HG03064 (cell line): ENCODE data around the gene ZNF18.

ENCODE experiments used
- ATAC-seq: cut with Tn5 transposase; IDR thresholded peaks from one replicate; pipeline ENCODE4 v1.9.1; 2021; ENCODE audit warnings: low read depth; ENCODE audit not compliant: unreplicated experiment

Gene ZNF18, protein sequence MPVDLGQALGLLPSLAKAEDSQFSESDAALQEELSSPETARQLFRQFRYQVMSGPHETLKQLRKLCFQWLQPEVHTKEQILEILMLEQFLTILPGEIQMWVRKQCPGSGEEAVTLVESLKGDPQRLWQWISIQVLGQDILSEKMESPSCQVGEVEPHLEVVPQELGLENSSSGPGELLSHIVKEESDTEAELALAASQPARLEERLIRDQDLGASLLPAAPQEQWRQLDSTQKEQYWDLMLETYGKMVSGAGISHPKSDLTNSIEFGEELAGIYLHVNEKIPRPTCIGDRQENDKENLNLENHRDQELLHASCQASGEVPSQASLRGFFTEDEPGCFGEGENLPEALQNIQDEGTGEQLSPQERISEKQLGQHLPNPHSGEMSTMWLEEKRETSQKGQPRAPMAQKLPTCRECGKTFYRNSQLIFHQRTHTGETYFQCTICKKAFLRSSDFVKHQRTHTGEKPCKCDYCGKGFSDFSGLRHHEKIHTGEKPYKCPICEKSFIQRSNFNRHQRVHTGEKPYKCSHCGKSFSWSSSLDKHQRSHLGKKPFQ

DNA sequence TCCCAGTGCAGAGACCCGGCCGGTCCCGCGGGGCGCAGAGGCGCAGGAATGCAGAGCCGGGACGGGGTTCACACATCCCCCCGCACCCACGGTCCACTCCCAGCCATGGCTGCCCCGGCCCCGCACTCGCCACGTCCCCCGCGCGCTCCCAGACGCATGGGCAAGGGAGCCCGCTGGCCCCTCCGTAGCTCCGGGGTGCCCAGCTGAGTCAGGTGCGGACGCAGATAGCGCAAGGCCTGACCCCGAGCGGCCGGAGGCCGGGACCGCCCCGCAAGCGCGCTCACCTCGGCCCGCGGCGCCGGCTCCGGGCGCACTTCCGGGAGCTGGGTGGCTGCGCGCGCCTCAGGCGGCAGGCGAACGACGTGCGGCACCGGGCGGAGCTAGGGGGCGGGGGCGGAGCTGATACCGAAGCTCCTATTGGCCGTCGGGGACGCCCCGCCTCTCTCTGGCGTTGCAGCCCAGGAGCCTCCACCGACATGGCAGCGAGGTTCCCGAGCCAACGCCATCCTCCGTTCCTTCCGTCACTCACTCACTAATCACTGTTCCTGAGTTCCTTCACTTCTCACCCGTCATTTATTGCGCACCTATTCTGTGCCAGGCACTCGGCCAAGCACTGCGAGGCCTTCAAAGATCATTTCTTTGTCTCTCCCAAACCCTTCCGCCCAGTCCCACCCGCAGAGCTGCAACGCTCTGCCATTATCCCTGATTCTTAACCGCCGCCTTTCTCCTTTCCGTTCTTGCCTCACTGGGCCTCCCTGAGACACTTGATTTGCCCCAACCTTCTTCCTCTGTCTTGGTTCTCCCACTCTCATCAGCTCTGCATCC is at the start of gene ZNF18:
ZNF18 (minus strand) TSS at position 329 of the 825 bp plus-strand sequence. CDS start 4,646 bp downstream, outside the sequence.
- peak; percentile 97 for ATAC-seq

DNA sequence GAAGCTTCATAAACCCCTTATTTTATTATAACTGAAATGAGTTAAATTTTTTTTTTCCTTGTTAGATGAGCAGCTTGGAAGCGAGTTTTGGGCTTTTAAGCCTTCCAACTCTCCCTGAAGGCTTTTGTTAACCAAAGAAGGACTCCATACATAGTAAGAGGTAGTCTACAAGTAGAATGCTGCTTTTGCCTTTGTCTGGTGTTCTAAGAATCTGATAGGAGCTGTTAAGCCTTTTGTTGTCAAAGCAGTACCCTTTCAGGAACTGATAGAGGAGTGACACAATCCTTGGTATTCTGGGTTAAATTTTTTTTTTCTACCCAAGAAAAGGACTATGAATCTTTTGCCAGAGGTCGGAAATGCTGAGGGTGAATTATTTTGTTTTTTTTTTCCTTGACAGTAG is 49.5 kb upstream of the ZNF18 start:
- no peak for ATAC-seq

DNA sequence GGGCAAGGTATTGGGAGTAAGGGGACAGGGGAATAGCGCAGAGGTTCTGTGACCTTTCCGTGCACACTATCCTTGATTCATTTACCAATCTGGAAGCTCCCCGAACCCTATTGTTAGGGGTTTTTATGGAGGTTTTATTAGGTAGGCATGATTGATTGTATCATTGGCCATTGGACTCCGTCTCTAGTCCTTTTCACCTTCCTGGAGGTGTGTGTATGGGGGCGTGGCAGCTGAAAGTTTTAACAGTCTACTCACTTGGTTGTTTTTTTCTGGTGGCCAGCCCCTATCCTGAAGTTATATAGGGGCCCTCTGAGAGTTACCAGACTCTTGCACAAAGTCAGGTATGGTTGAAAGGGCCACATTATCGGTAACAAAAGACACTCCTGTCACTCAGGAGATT is 46.4 kb upstream of the ZNF18 start:
- ATAC-seq = no peak

DNA sequence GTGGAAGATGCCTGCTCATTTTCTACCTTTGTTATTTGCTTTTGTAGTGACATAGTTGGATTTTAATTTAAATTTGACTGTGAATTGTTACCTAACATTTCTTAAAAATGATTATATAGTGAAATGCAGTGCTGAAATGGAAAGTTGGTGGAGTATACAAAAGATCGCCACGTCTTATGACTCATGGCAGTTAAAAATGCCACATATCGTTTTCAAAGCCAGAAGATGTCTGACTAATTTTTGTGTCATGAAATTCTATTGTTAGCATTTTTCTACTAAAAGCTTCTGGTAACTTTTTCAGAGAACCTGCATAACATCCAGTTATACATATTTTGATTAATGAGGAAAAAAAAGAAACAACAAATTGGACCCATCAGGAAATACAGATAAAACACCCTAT is 44.0 kb upstream of the ZNF18 start:
- ATAC-seq = no peak

DNA sequence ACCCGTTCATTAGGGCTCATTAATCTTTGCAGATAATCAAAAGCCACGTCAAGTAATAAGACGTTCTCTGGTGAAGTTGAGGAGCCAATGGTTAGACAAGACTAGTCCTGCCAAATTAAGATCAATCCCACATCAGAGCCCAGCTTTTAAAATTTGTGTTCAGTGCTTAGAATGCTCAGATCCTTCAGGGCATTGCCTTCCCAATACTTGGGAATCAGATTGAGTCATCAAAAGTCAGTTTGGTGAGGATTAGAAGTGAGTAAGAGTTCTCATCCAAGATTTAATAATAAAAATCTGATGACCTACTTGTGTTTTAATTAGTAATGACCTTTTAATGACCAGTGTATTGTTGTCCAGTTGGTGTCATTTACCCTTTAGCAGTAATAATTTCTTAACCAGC is 43.2 kb upstream of the ZNF18 start:
- no peak for ATAC-seq

DNA sequence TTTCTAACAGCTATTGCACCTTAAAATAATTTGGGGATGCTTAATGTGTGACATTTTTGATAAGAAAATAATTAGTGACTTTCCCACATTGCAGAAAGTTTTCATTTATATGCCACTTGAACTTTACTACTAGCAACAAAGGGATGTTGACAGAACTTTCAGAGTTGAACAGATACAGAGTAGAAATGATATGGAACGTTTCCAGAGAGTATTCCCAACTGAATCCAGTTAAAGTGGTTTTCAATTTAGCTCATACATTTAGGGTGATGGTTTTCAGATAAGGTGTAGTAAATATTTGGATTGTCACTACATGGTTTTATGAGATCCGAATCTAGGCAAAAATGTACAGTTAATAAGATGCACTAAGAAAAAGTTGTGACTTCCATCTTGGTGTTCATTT is 40.7 kb upstream of the ZNF18 start:
- no peak for ATAC-seq

DNA sequence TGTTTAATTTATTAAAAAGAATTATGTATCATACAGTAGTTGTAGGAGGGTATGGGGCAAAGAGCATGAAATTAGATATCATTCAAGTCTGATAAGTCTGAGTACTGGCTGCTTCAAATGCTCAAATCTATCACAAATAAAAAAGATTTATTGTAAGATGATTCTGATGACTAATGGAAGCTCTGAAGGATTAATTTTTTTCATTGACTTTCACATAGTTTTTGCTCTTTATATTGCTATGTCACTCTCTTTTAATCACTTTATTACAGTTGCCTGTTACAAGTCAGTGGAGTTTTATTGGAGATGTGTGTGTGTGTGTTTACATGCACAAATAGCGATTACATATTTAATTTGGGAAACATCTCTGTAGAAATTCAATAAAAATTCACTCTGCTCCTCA is 38.4 kb upstream of the ZNF18 start:
- no peak for ATAC-seq

DNA sequence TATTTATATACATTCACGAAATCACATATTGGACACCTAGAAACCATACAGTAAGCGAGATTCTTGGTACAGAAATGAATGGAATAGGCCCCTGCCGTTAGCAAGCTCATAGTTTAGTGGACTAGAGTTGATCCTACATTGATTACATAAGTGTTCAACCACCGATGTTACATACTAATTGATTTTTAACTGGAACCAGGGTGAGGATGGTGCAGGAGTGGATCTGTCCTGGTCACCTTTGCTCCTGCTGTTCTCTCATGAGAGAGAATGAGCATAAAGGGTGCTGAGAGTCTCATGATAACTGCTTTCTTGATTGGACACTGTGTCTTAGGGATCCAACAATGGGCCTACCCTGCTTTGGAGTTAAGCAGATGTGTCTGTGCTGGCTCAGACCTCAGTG is 37.3 kb upstream of the ZNF18 start:
- ATAC-seq = no peak

DNA sequence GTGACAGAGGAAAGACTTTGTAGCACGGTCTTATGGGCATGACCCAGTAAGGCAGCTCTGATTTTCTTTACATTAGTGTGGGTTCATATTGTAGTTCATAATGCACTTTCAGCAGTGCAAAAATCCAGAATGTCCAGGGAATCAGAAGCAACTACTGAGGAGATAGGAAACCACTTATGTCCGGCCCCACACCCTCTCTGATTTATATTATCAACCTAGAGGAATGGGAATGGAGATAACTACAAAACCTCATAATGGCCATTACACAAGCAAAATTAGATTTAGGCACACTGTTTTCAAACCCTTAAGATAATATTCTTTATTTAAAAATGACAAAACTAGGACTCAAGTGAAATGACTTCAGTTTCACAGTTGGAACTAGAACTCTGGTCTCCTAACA is 31.3 kb upstream of the ZNF18 start:
- no peak for ATAC-seq

DNA sequence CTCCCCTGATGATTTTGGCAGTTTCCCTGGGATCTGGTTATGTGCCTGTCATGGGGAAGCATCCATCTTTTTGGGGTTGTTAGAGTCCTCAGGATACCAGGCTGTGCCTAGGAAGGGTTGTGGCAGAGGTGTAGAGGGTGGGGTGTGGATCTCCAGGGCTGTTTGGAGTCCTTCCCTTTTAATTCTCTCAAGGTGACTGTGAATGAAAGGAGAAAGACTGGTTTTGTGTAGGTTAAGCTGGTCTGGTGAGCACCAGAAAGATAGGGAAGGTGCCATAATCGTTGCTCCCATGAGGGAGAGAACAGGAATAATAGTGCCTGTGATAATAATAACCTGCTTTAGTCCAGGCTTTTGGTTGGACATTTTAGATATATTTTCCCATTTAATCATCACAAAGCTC is 30.4 kb upstream of the ZNF18 start:
- no peak for ATAC-seq

DNA sequence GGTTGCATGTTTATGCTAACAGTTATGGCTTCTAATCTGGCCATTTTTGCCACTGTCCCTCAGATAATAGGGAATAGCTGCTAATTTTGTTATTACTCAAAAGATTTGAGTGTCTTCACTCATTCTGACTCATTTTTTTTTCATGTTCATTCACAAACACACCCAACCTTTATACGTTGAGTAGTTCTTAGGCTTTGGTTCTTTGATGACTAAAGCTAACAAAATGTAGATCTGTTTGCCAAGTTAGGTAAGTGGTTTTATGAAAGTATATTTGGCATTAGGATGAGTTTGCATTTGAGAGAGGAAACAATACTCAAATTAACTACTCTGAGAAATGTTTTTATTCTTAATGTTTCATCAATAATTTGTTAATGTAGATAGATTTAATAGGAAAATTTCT is 27.1 kb upstream of the ZNF18 start:
- ATAC-seq = no peak

DNA sequence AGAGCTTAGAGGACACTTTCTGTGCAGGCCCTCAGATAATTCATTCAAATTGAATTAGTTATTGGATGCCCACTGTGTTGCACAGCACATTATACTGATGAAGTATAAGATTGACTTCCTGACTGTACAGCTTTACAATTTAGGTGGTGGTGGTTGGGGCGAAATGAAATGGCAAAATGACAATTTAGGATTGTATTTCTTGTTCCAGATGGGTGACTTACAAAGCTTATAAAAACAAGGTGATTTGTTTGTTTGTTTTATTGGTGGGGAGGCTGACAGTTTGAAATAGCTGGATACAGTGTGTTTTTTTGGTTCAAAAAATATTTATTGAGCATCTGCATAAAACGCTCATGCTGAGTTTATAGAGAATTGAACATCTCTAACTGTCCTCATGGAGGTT is 25.0 kb upstream of the ZNF18 start:
- ATAC-seq = no peak

DNA sequence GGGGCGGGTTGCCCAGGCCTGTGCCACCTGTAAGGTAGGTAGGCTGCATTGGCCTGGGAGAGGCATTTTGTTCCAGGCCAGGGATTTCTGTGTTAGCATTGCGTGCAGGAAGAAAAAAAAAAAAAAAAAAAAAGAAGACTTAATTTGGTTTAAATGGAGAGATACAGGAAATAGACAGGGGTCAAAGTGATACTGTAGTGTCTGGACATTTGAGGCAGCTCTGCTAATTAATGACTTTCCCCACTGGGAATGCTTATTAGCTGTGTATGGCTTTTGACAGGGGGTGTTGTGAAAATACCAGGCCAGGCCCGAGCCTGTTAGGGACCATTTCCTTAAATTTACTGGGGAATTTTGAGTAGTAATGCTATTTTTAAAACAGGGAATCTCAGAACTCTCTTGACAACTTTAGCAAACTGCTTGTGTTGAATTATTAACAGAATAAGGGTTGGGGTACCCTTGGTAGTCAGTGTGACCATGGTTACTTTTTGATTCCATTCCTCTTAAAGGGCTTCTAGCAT is 24.4 kb upstream of the ZNF18 start:
- no peak for ATAC-seq

DNA sequence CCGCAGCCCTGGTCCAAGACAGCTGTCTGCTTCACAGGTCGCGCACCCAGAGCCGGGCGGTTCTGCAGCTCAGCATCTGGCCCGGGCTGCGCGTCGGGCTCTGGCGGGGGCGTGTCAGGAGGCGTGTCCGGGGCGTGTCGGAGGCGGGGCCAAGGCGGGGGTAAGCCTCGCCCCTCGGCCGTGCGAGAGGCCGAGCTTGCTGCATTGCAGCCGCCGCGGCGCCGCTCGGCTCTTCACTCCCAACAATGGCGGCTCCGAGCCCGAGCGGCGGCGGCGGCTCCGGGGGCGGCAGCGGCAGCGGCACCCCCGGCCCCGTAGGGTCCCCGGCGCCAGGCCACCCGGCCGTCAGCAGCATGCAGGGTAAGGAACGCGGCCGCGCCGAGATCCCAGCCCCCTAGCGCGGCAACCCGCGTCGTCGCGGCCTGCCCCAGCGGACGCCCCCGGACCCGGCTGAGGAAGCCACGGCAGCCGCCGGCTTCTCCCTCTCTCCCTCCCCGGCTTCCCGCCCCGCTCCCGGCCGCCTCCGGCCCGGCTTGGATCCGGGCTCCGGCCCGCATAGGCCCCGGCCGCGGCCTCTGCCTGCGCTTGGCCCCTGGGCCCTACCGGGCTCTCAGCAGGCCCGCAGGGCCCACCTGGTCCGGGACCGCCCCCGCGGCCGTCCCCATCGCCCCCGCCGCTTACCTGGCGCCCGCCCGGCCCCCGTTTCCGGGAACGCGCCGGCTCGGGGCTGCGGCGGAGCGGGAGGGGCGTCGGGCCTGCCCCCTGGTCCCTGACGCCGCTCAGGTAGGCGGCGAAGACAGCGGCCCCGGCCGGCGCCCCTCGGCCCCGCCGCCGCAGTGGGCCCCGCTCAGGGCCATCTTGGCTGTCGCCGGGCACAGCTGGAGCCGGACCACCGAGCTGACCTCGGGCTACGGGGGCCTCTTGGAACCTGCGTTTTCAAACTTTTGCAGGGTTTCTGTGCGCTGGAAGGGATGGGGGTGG is 23.7 kb upstream of the ZNF18 start, which contains the start of gene MAP2K4:
MAP2K4 (plus strand) TSS at position 236 of the 981 bp plus-strand sequence; CDS start at position 246, 10 bp downstream.
- ATAC-seq = peak; percentile 93

DNA sequence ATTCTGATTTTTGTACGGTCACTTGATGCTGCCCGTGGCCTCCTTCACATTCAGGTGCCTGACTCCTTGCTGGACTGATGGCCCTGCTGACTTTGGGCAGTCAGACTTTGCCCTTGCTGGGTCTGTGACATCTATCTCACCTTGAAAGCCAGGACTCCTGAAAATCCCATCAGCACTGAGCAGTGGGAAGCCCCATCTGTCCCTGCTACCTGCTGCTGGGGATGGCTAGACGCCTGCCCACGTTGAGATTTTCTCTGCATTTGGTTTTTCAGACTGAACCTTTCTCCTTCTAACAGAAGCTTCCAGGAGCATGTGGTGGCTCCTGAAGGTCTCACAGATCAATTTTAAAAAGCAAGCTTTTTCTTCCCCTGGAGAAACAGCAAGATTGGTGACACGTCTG is 10.2 kb upstream of the ZNF18 start:
- no peak for ATAC-seq

DNA sequence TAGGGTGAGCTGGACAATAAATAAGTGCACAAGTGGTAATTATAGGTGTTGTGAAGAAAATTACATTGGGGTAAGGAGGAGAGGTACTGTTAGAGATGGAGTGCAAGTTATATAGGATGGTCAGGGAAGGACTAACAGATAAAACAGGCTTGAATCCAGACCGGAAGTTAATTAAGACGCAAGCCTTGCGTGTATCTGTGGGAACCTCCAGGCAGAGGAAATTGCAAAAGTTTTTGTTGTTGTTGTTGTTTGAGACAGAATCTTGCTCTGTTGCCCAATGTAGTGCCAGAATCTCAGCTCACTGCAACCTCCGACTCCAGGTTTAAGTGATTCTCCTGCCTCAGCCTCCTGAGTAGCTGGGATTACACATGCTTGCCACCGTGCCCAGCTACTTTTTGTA is 2.4 kb upstream of the ZNF18 start:
- no peak for ATAC-seq

DNA sequence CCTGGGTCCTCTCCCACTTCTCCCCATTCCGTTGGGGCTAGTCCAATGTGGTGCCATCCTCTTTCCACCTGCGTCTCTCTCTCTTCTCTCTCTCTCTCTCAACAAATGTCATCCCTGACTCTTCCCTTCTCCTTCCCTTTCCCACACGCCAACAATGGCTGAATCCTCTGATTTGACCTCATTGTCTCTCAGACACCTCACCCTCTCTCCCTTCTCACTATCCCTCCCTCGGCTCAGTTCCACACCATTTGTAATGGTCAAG is 628 bp upstream of the ZNF18 start:
- ATAC-seq = no peak

DNA sequence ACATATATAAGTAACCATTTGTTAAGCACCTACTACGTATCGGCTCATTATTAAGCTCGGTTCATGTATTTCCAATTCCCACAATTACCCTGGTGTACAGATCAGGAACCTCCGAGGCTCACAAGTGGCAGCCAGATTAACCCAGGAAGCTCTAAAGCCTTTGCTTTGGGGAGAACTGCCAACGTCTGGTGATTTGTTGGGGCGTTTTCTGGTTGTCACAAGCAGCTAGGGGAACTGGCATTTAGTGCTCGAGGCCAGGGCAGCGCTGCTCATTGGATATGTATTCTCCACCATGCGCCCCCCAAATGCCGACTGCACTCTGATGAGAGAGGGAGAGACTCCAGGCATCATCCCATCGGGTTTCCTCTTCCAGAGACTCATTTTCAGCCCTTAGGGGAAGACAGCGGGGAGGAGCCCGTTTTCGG is 541 bp downstream of the ZNF18 start:
- peak; percentile 27 for ATAC-seq

DNA sequence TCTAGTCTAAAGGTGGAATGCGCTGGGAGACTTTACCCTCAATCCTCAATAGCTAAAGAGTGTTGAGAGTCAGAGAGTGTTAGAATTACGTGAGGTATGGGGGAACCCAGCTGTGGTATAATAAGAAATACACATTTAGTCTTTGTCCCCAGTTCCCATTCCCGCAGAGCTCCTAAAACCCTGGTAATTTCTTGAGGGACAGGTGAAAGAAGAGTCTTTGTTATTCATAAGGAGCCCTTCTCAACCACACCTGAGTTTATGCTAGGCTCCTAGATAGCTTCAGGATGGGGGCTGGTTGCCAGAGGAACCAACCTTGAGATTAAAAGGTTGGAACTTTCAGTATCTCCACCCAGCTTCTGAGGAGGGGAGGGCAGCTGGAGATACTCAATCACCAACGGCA is 5.8 kb downstream of the ZNF18 start:
- no peak for ATAC-seq

DNA sequence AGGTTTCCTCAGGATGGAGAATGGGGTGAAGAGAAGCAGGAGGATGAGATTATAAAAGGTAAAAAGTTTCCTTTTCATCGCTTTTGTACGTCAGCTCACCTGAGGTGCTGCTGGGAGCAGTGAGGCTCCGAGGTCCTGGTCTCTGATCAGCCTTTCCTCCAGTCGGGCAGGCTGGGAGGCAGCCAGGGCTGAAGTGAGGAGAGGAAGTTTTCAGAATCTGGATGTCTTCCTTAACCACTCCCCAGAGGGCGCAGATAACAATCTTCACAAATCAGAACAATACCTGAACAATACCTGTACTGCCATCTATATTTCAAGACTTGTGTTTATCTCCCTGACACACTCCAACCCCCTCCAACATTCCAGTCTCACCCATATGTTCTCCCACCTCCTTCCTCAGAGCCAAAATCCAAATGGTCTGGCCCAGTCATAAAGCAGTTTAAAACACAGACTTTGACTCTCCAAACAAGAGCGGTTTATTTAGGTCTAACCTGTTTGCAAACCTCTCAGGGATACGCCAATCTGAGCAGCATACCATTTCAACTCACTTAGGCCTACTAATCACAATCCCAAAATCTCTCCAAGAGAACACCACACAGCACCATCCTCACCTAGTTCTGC is 6.8 kb downstream of the ZNF18 start:
- no peak for ATAC-seq
